ENCODE results near the gene MEGF10. TPM values are rescaled to one million over a fixed set of nuclear protein-coding genes. Genes with fewer than 3 reads are reported as not detected.

MEGF10 gene
- total and polyA plus RNA-seq, 2 of the 8 experiments (the other 6 are each of a cell fraction or from before 2014, with no cell fraction given): 38.2 to 53.1 TPM

- H4K5ac ChIP-seq (ENCODE audit: insufficient read length, low read depth, low read length): no peak overlapping the region
- no peak overlapping the region for H2BK20ac ChIP-seq (ENCODE audit: low read length)
- H2AFZ ChIP-seq (ENCODE audit: low read length): no peak overlapping the region
- no peak overlapping the region for H2BK5ac ChIP-seq (ENCODE audit: low read depth, low read length)
- no peak overlapping the region for H2BK120ac ChIP-seq (replicated peaks; ENCODE audit: low read depth, low read length)
- H3K4me3 ChIP-seq (ENCODE audit: extremely low read depth in 1 of 4, insufficient read depth in 2 of 4, low read depth in 3 of 4, low read length in 4 of 4): no peak overlapping the region
- H3K4me1 ChIP-seq (replicated peaks in 1 of 4; ENCODE audit: control insufficient read depth in 3 of 4, insufficient read depth in 4 of 4, low read length in 3 of 4): no peaks in the 10 kb centered on the region; a peak in 1 of 7 replicates
- no peak overlapping the region for H3K56ac ChIP-seq (replicated peaks; ENCODE audit: insufficient read length, low read depth, low read length)
- no peaks in the 10 kb centered on the region for H3K27me3 ChIP-seq (replicated peaks in 1 of 4; ENCODE audit: control insufficient read depth in 3 of 4, extremely low read depth in 1 of 4, insufficient read depth in 3 of 4, low read length in 3 of 4)
- H2AK5ac ChIP-seq (ENCODE audit: low read depth, low read length): no peak overlapping the region
- H3K79me1 ChIP-seq (ENCODE audit: low read depth, low read length): no peaks in the 10 kb centered on the region
- H3K9ac ChIP-seq (replicated peaks in 1 of 4; ENCODE audit: extremely low read depth in 1 of 4, low read depth in 3 of 4, low read length in 3 of 4): no peak overlapping the region
- no peak overlapping the region for H3K4me2 ChIP-seq (ENCODE audit: insufficient read depth in 1 of 2, low read depth in 2 of 2, low read length in 2 of 2)
- H4K20me1 ChIP-seq (replicated peaks in 1 of 2; ENCODE audit: control insufficient read depth in 1 of 2, insufficient read depth in 2 of 2, low read length in 2 of 2): no peaks in the 10 kb centered on the region
- DNase-seq (ENCODE audit: low read depth in 1 of 2, low spot score in 2 of 2): no peak
- H3K23ac ChIP-seq (ENCODE audit: insufficient read length): no peak overlapping the region
- H3K27ac ChIP-seq (ENCODE audit: low read depth, low read length): no peak overlapping the region
- POLR2A ChIA-PET (ENCODE audit: partially characterized antibody): no interaction called here
- no peak overlapping the region for H2BK15ac ChIP-seq (ENCODE audit: low read length)
- no peak overlapping the region for H3K18ac ChIP-seq (ENCODE audit: extremely low read depth, low read length)
- H3K36me3 ChIP-seq (ENCODE audit: control insufficient read depth in 2 of 4, insufficient read depth in 4 of 4, low read length in 3 of 4): peaks cover 0 to 25% (median 14%) of the 10 kb centered on the region in 4 experiments
- H3K14ac ChIP-seq (ENCODE audit: insufficient read length): no peak overlapping the region
- no peak for FAIRE-seq
- no peak overlapping the region for H4K91ac ChIP-seq (replicated peaks; ENCODE audit: insufficient read length, low read length)
- no peak overlapping the region for H4K8ac ChIP-seq (ENCODE audit: extremely low read depth, insufficient read depth, low read length)
- WGBS, 2 experiments (ENCODE audit: extremely low coverage in 1 of 2, insufficient coverage in 1 of 2, insufficient read length in 1 of 2, insufficient replicate concordance in 2 of 2, low coverage in 1 of 2, low lambda C conversion rate in 2 of 2, missing lambda C conversion rate in 1 of 2): 94% methylated on average over 4 of the region's 4 CpGs; no CpG with 5 or more reads in 1 of the 2 experiments
- no peaks in the 10 kb centered on the region for H3K23me2 ChIP-seq (ENCODE audit: low read depth, low read length)
- no peak overlapping the region for H2BK12ac ChIP-seq (ENCODE audit: low read depth, low read length)
- H3K9me3 ChIP-seq (ENCODE audit: insufficient read depth in 2 of 2, low read depth in 1 of 2, low read length in 1 of 2): peaks cover 0 to 2% of the 10 kb centered on the region in 2 experiments; a peak in 1 of 4 replicates
- CTCF ChIA-PET (ENCODE audit: partially characterized antibody): no interaction called here
- H3K4ac ChIP-seq (replicated peaks; ENCODE audit: insufficient read length, low read depth, low read length): no peak overlapping the region
- H3K79me2 ChIP-seq (ENCODE audit: control insufficient read depth in 1 of 2, insufficient read depth in 2 of 2, low read length in 2 of 2): no peaks in the 10 kb centered on the region
- TF ChIP-seq BCL11A (IDR thresholded peaks at IDR 0.05; ENCODE audit: low read depth in 2 of 2, low read length in 2 of 2) (no peak), GTF2F1 (IDR thresholded peaks at IDR 0.05; ENCODE audit: borderline replicate concordance, low read depth, low read length) (no peak), USF2 (IDR thresholded peaks at IDR 0.05; ENCODE audit: low read length) (no peak), TBP (IDR thresholded peaks at IDR 0.05; ENCODE audit: low read depth, low read length) (no peak), SP2 (IDR thresholded peaks at IDR 0.05; ENCODE audit: low read length) (no peak), SAP30 (IDR thresholded peaks at IDR 0.05; ENCODE audit: insufficient read depth, insufficient replicate concordance, low read length) (no peak), NRF1 (IDR thresholded peaks at IDR 0.05; ENCODE audit: low read depth, low read length) (no peak), CHD1 (IDR thresholded peaks at IDR 0.05; ENCODE audit: low read depth, low read length) (no peak), KDM1A (IDR thresholded peaks at IDR 0.05; ENCODE audit: borderline replicate concordance, low read length) (no peak), SIRT6 (IDR thresholded peaks at IDR 0.05; ENCODE audit: low read length) (no peak), E2F6 (IDR thresholded peaks at IDR 0.05) (no peak)
- TF ChIP-seq, protein P1, sequence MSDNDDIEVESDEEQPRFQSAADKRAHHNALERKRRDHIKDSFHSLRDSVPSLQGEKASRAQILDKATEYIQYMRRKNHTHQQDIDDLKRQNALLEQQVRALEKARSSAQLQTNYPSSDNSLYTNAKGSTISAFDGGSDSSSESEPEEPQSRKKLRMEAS (IDR thresholded peaks at IDR 0.05): no peak
Observed at GRCh38 chr5:127423173-127423798, 132.7 kb downstream of the MEGF10 start.

Data from H1 (cell line).